IMR-90 (cell line): ENCODE data around the gene NLGN1. TPM values are rescaled to one million over a fixed set of nuclear protein-coding genes. Genes with fewer than 3 reads are reported as not detected.

Source experiments
- ATAC-seq: fragments of 200-7000 bp; cut with Tn5 transposase; 2 replicates; pipeline ENCODE4 v1.9.1; 2020; ENCODE audit warnings: low read depth, mild to moderate bottlenecking, moderate library complexity
- BruUV-seq: library from RNA; stranded (reverse); fragments of 400-500 nt; replicated peaks from 2 replicates; lab custom pipeline; 2021; lab: Mats Ljungman, UMichigan
- CTCF ChIA-PET: fragments of 300-600 bp; formaldehyde crosslinking; extraction: SDS; loops from one replicate; lab custom pipeline; 2021; ENCODE audit warnings: antibody characterized with exemption; lab: Yijun Ruan, JAX
- POLR2A ChIA-PET: fragments of 300-600 bp; sonication (Branson Sonifier 250); formaldehyde crosslinking; loops from one replicate; lab custom pipeline; 2022; ENCODE audit warnings: antibody characterized with exemption; ENCODE audit not compliant: unreplicated experiment; lab: Charles Lee
- DNase-seq: peaks from one replicate; pipeline ENCODE4 v3.0.0; 2013
- H2AFZ ChIP-seq: replicated peaks from 2 replicates; pipeline ENCODE3; 2013; ENCODE audit warnings: low read length, mild to moderate bottlenecking; ENCODE audit not compliant: poor library complexity
- H2AK5ac ChIP-seq: 2 replicates; pipeline ENCODE4 v1.6.1; 2013; ENCODE audit warnings: low read depth, low read length, inconsistent platforms
- H2AK9ac ChIP-seq: replicated peaks from 2 replicates; pipeline ENCODE3; 2013; ENCODE audit warnings: mild to moderate bottlenecking, low read depth, low read length, moderate library complexity; ENCODE audit not compliant: poor library complexity
- H2BK120ac ChIP-seq: 2 replicates; pipeline ENCODE4 v1.6.1; 2013; ENCODE audit warnings: low read depth, low read length, inconsistent platforms
- H2BK15ac ChIP-seq: 3 replicates; pipeline ENCODE4 v1.6.1; 2013; ENCODE audit warnings: low read depth, low read length, inconsistent platforms
- H2BK20ac ChIP-seq: 2 replicates; pipeline ENCODE4 v1.6.1; 2013; ENCODE audit warnings: low read depth, mild to moderate bottlenecking, inconsistent platforms, low read length, moderate library complexity
- H2BK5ac ChIP-seq: 2 replicates; pipeline ENCODE4 v1.6.1; 2013; ENCODE audit warnings: mild to moderate bottlenecking, low read depth, low read length, inconsistent platforms; ENCODE audit not compliant: poor library complexity, severe bottlenecking
- H3K14ac ChIP-seq: replicated peaks from 2 replicates; pipeline ENCODE4 v1.6.1; 2013; ENCODE audit warnings: low read depth, low read length, inconsistent platforms
- H3K18ac ChIP-seq: 2 replicates; pipeline ENCODE4 v1.6.1; 2013; ENCODE audit warnings: low read depth, low read length, control low read depth
- H3K23ac ChIP-seq: 2 replicates; pipeline ENCODE4 v1.6.1; 2013; ENCODE audit warnings: low read depth, low read length, inconsistent platforms
- H3K27ac ChIP-seq: 2 replicates; pipeline ENCODE4 v1.5.1; 2013; ENCODE audit warnings: mild to moderate bottlenecking, control low read depth, low read length; ENCODE audit not compliant: insufficient read depth
- H3K27me3 ChIP-seq: 2 replicates; pipeline ENCODE4 v1.6.1; 2013; ENCODE audit warnings: low read length; ENCODE audit not compliant: control insufficient read depth, insufficient read depth
- H3K36me3 ChIP-seq: 2 replicates; pipeline ENCODE4 v1.6.1; 2013; ENCODE audit warnings: low read length, mixed read lengths; ENCODE audit not compliant: control insufficient read depth, insufficient read depth
- H3K4ac ChIP-seq: 2 replicates; pipeline ENCODE4 v1.6.1; 2013; ENCODE audit warnings: low read depth, low read length, inconsistent platforms
- H3K4me1 ChIP-seq: 2 replicates; pipeline ENCODE4 v1.6.1; 2013; ENCODE audit warnings: low read length, mixed read lengths; ENCODE audit not compliant: control insufficient read depth, insufficient read depth
- H3K4me2 ChIP-seq: 2 replicates; pipeline ENCODE4 v1.6.1; 2013; ENCODE audit warnings: low read depth, mild to moderate bottlenecking, control low read depth, low read length, moderate library complexity
- H3K4me3 ChIP-seq: 2 replicates; pipeline ENCODE4 v1.5.1; 2013; ENCODE audit warnings: low read depth, mild to moderate bottlenecking, control low read depth, low read length, moderate library complexity; ENCODE audit not compliant: insufficient read depth
- H3K56ac ChIP-seq: 2 replicates; pipeline ENCODE4 v1.6.1; 2013; ENCODE audit warnings: low read length, inconsistent platforms; ENCODE audit not compliant: insufficient read depth; ENCODE audit errors: extremely low read depth
- H3K79me1 ChIP-seq, 2 experiments: 2 replicates each; pipeline ENCODE4 v1.6.1; 2013; ENCODE audit warnings: low read length in 2 of 2, inconsistent platforms in 1 of 2, low read depth in 1 of 2
- H3K9ac ChIP-seq: 2 replicates; pipeline ENCODE4 v1.6.1; 2013; ENCODE audit warnings: low read depth, low read length, control low read depth
- H3K9me1 ChIP-seq: 2 replicates; pipeline ENCODE4 v1.6.1; 2013; ENCODE audit warnings: low read length, inconsistent platforms; ENCODE audit not compliant: insufficient read depth
- H3K9me3 ChIP-seq: 2 replicates; pipeline ENCODE4 v1.6.1; 2013; ENCODE audit warnings: low read length; ENCODE audit not compliant: control insufficient read depth, insufficient read depth
- H4K20me1 ChIP-seq: 2 replicates; pipeline ENCODE4 v1.6.1; 2013; ENCODE audit warnings: low read length, inconsistent platforms; ENCODE audit not compliant: insufficient read depth
- H4K5ac ChIP-seq: 2 replicates; pipeline ENCODE4 v1.6.1; 2013; ENCODE audit warnings: mild to moderate bottlenecking, low read depth, low read length, control low read depth
- H4K8ac ChIP-seq, 2 experiments: 2 replicates each; pipeline ENCODE4 v1.6.1; 2013; ENCODE audit warnings: low read depth in 2 of 2, low read length in 2 of 2, control low read depth in 1 of 2, inconsistent platforms in 1 of 2
- H4K91ac ChIP-seq: 2 replicates; pipeline ENCODE4 v1.6.1; 2013; ENCODE audit warnings: low read depth, low read length, inconsistent platforms; ENCODE audit not compliant: insufficient read depth
- BHLHE40 ChIP-seq: fragments of 150-350 bp; IDR thresholded peaks from 2 replicates; pipeline ENCODE4 v1.6.1; 2016; ENCODE audit warnings: mild to moderate bottlenecking, low read depth, low read length
- CHD1 ChIP-seq: IDR thresholded peaks from 2 replicates; pipeline ENCODE4 v1.6.1; 2012; ENCODE audit warnings: low read depth, low read length, improper control_type of control experiment
- FOS ChIP-seq: fragments of 150-350 bp; IDR thresholded peaks from 2 replicates; pipeline ENCODE4 v1.6.1; 2016; ENCODE audit warnings: low read depth, low read length
- MAFK ChIP-seq: IDR thresholded peaks from 2 replicates; pipeline ENCODE4 v1.6.1; 2012; ENCODE audit warnings: low read depth, low read length, improper control_type of control experiment
- MXI1 ChIP-seq: IDR thresholded peaks from 2 replicates; pipeline ENCODE4 v1.6.1; 2012; ENCODE audit warnings: low read depth, mild to moderate bottlenecking, low read length, moderate library complexity, borderline replicate concordance
- NFE2L2 ChIP-seq: fragments of 150-350 bp; IDR thresholded peaks from 2 replicates; pipeline ENCODE4 v1.6.1; 2016; ENCODE audit warnings: low read depth, mild to moderate bottlenecking, low read length
- POLR2A ChIP-seq: IDR thresholded peaks from 2 replicates; pipeline ENCODE4 v1.6.1; 2012; ENCODE audit warnings: mild to moderate bottlenecking, low read depth, low read length
- RCOR1 ChIP-seq: IDR thresholded peaks from 2 replicates; pipeline ENCODE4 v1.6.1; 2012; ENCODE audit warnings: mild to moderate bottlenecking, low read length, improper control_type of control experiment; ENCODE audit not compliant: insufficient replicate concordance
- RFX5 ChIP-seq: IDR thresholded peaks from 2 replicates; pipeline ENCODE4 v1.8.0; 2012; ENCODE audit warnings: low read depth, mild to moderate bottlenecking, low read length, moderate library complexity
- SMC3 ChIP-seq: fragments of 150-350 bp; IDR thresholded peaks from 2 replicates; pipeline ENCODE4 v1.6.1; 2016; ENCODE audit warnings: low read depth, mild to moderate bottlenecking, antibody characterized with exemption, low read length, moderate library complexity
- WGBS, 2 experiments: methylation state at CpG; one replicate each; pipeline versions ENCODE4 v1.1.5 to v1.1.7; 2013; ENCODE audit warnings: missing lambda C conversion rate in 2 of 2; ENCODE audit not compliant: insufficient read length in 1 of 2; ENCODE audit errors: extremely low coverage in 2 of 2; 5-methylcytosine and 5-hydroxymethylcytosine counted together
- dilution Hi-C: fragments of 300-500 bp; cut with HindIII; formaldehyde crosslinking; loops from one replicate; pipeline ENCODE4 v1.14.3; 2018; ENCODE audit warnings: low sequenced_read_pairs; ENCODE audit not compliant: unreplicated experiment
- in situ Hi-C: fragments of 300-500 bp; cut with MboI; formaldehyde crosslinking; loops from 3 replicates; pipeline ENCODE4 v1.14.3; 2019; ENCODE audit warnings: low sequenced_read_pairs, inconsistent platforms, mixed read lengths
- intact Hi-C: fragments of 100-400 bp; cut with micrococcal nuclease; formaldehyde crosslinking; loops from 2 replicates; pipeline ENCODE4 v1.10.0; 2022
- polyA plus RNA-seq, 3 experiments: library from polyadenylated mRNA; depleted of rRNA; stranded (reverse); fragments of >200 nt; gene quantifications; 2 replicates each; pipeline ENCODE4 v1.2.3, GENCODE V29; 2012; ENCODE audit warnings: low replicate concordance in 1 of 3
- total RNA-seq: library from RNA; depleted of rRNA; stranded (reverse); fragments of >200 nt; gene quantifications from 2 replicates; pipeline ENCODE4 v1.2.3, GENCODE V29; 2012
- TF ChIP-seq, protein P1 (sequence below): conservative IDR thresholded peaks from 2 replicates; pipeline ENCODE4 v1.5.1; 2012; ENCODE audit warnings: mild to moderate bottlenecking, low read depth, low read length, improper control_type of control experiment
- TF ChIP-seq, protein P2 (sequence below): fragments of 150-350 bp; IDR thresholded peaks from 2 replicates; pipeline ENCODE4 v1.6.1; 2017; ENCODE audit warnings: mild to moderate bottlenecking, antibody characterized with exemption, low read length, low read depth
- TF ChIP-seq, protein P3 (sequence below): fragments of 150-350 bp; IDR thresholded peaks from 2 replicates; pipeline ENCODE4 v1.6.1; 2016; ENCODE audit warnings: low read depth, mild to moderate bottlenecking, low read length, moderate library complexity, borderline replicate concordance

Gene NLGN1
- total and polyA plus RNA-seq, 2 of the 4 experiments (the other 2 are of a cell fraction): 1.8 to 12.5 TPM

DNA sequence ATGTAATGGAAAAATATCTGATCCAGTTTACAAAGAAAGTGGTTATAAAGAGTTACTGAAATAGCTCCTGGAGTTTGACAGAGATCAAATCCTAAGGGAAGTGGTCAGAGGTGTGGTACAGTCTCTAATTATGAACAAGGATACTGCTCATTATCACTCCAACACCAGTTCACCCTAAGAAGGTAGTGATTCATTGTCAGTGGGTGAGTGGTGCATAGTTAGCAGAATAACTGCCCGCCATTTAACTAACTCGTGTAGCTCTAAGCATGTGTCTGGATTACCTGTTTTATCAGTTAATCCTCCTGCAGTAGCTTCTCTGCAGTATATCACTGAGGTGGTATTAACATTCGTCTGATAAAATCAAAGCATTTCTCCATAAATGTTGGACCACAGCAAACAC, 700.1 kb downstream of the NLGN1 start:
- no peak overlapping the region for H2AFZ ChIP-seq
- H2BK120ac ChIP-seq: no peak overlapping the region
- no peak overlapping the region for H4K5ac ChIP-seq
- no peak for ATAC-seq
- H3K4me2 ChIP-seq: no peak overlapping the region
- dilution Hi-C loops (no loop called here), in situ Hi-C loops (no loop called here), intact Hi-C loops (no loop called here)
- H3K9me1 ChIP-seq: no peaks in the 10 kb centered on the region; the same call in 1 of the 2 replicates
- no peaks in the 10 kb centered on the region for H3K27me3 ChIP-seq
- H2AK9ac ChIP-seq: no peak overlapping the region
- ChIA-PET POLR2A (no interaction called here), CTCF (no interaction called here)
- no TSS peak for BruUV-seq
- H3K79me1 ChIP-seq: no peaks in the 10 kb centered on the region
- no peak overlapping the region for H2BK5ac ChIP-seq
- no peak overlapping the region for H3K4me3 ChIP-seq
- no peak overlapping the region for H4K8ac ChIP-seq
- no peak overlapping the region for H3K14ac ChIP-seq
- no peak for DNase-seq
- H3K9me3 ChIP-seq: no peaks in the 10 kb centered on the region
- H3K56ac ChIP-seq: no peak overlapping the region
- H3K36me3 ChIP-seq: no peaks in the 10 kb centered on the region
- H3K18ac ChIP-seq: no peak overlapping the region
- no peak overlapping the region for H3K27ac ChIP-seq
- no peaks in the 10 kb centered on the region for H4K20me1 ChIP-seq
- WGBS, 2 experiments: 86% methylated on average over 2 of the region's 3 CpGs; no CpG with 5 or more reads in 1 of the 2 experiments
- no peak overlapping the region for H2BK15ac ChIP-seq
- no peak overlapping the region for H3K4ac ChIP-seq
- TF ChIP-seq FOS (no peak), RCOR1 (no peak), BHLHE40 (no peak), RFX5 (no peak), MXI1 (no peak), CHD1 (no peak), NFE2L2 (no peak), SMC3 (no peak), POLR2A (no peak), MAFK (no peak)
- TF ChIP-seq, protein P1, sequence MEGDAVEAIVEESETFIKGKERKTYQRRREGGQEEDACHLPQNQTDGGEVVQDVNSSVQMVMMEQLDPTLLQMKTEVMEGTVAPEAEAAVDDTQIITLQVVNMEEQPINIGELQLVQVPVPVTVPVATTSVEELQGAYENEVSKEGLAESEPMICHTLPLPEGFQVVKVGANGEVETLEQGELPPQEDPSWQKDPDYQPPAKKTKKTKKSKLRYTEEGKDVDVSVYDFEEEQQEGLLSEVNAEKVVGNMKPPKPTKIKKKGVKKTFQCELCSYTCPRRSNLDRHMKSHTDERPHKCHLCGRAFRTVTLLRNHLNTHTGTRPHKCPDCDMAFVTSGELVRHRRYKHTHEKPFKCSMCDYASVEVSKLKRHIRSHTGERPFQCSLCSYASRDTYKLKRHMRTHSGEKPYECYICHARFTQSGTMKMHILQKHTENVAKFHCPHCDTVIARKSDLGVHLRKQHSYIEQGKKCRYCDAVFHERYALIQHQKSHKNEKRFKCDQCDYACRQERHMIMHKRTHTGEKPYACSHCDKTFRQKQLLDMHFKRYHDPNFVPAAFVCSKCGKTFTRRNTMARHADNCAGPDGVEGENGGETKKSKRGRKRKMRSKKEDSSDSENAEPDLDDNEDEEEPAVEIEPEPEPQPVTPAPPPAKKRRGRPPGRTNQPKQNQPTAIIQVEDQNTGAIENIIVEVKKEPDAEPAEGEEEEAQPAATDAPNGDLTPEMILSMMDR: no peak
- TF ChIP-seq, protein P2, sequence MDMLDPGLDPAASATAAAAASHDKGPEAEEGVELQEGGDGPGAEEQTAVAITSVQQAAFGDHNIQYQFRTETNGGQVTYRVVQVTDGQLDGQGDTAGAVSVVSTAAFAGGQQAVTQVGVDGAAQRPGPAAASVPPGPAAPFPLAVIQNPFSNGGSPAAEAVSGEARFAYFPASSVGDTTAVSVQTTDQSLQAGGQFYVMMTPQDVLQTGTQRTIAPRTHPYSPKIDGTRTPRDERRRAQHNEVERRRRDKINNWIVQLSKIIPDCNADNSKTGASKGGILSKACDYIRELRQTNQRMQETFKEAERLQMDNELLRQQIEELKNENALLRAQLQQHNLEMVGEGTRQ: no peak
- TF ChIP-seq, protein P3, sequence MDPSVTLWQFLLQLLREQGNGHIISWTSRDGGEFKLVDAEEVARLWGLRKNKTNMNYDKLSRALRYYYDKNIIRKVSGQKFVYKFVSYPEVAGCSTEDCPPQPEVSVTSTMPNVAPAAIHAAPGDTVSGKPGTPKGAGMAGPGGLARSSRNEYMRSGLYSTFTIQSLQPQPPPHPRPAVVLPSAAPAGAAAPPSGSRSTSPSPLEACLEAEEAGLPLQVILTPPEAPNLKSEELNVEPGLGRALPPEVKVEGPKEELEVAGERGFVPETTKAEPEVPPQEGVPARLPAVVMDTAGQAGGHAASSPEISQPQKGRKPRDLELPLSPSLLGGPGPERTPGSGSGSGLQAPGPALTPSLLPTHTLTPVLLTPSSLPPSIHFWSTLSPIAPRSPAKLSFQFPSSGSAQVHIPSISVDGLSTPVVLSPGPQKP: no peak
- no peak overlapping the region for H2AK5ac ChIP-seq
- H4K91ac ChIP-seq: no peak overlapping the region
- H3K23ac ChIP-seq: no peak overlapping the region
- H3K4me1 ChIP-seq: peaks cover 2% of the 10 kb centered on the region; the same call in 1 of the 2 replicates
- no peak overlapping the region for H3K9ac ChIP-seq
- H2BK20ac ChIP-seq: no peak overlapping the region
